GM12878 (cell line): ENCODE measurements around the gene FMNL2. TPM values are rescaled to one million over a fixed set of nuclear protein-coding genes. Genes with fewer than 3 reads are reported as not detected.

Experiments
- ATAC-seq: fragments of 200-7000 bp; cut with Tn5 transposase; 3 replicates; pipeline ENCODE4 v1.9.1; 2020; ENCODE audit warnings: mild to moderate bottlenecking, moderate library complexity
- BruUV-seq: library from RNA; stranded (reverse); fragments of 400-500 nt; replicated peaks from 2 replicates; lab custom pipeline; 2021; lab: Mats Ljungman, UMichigan
- CTCF ChIA-PET: fragments of 300-600 bp; sonication (Branson Sonifier 250); formaldehyde crosslinking; extraction: SDS; loops from one replicate; lab custom pipeline; 2021; ENCODE audit warnings: inconsistent platforms; lab: Yijun Ruan, JAX
- POLR2A ChIA-PET: fragments of 350-600 bp; formaldehyde crosslinking; extraction: SDS; loops from one replicate; lab custom pipeline; 2021; ENCODE audit warnings: inconsistent platforms; lab: Charles Lee
- RAD21 ChIA-PET: fragments of 300-600 bp; sonication (Branson Sonifier 250); formaldehyde crosslinking; loops from one replicate; lab custom pipeline; 2023; ENCODE audit warnings: antibody characterized with exemption; ENCODE audit not compliant: unreplicated experiment; lab: Charles Lee
- SMC1A ChIA-PET: fragments of 300-600 bp; sonication (Branson Sonifier 250); formaldehyde crosslinking; loops from one replicate; lab custom pipeline; 2023; ENCODE audit not compliant: unreplicated experiment, uncharacterized antibody; lab: Charles Lee
- DNase-seq: peaks from one replicate; pipeline ENCODE4 v3.0.0-alpha.2; 2011; ENCODE audit warnings: low read depth, low spot score
- FAIRE-seq: peaks from 3 replicates; lab custom pipeline; 2011; peaks lifted over from hg19 to GRCh38; lab: Jason Lieb, UNC
- H2AFZ ChIP-seq: 2 replicates; pipeline ENCODE4 v1.6.0; 2011; ENCODE audit warnings: low read depth, low read length, control low read depth; ENCODE audit not compliant: control insufficient read depth
- H3K27ac ChIP-seq: 2 replicates; pipeline ENCODE4 v1.5.1; 2011; ENCODE audit warnings: control low read depth; ENCODE audit not compliant: control insufficient read depth, insufficient read depth
- H3K27me3 ChIP-seq, 2 experiments: replicated peaks in 1 of 2; 2 replicates each; pipeline versions ENCODE4 v1.6.0 to v1.6.1; 2011; ENCODE audit warnings: low read length in 1 of 2; ENCODE audit not compliant: control insufficient read depth in 2 of 2, insufficient read depth in 2 of 2
- H3K36me3 ChIP-seq, 2 experiments: 2 replicates each; pipeline ENCODE4 v1.5.1; 2011; ENCODE audit warnings: low read length in 1 of 2; ENCODE audit not compliant: control insufficient read depth in 2 of 2, insufficient read depth in 2 of 2
- H3K4me1 ChIP-seq: 2 replicates; pipeline ENCODE4 v1.6.1; 2011; ENCODE audit warnings: mild to moderate bottlenecking, low read length, moderate library complexity, mixed read lengths; ENCODE audit not compliant: control insufficient read depth, insufficient read depth
- H3K4me2 ChIP-seq: 2 replicates; pipeline ENCODE4 v1.6.0; 2011; ENCODE audit warnings: control low read depth; ENCODE audit not compliant: control insufficient read depth, insufficient read depth
- H3K4me3 ChIP-seq: fragments of 200-600 bp; sonication (generic); 2 replicates; pipeline ENCODE4 v1.5.1; 2016
- H3K79me2 ChIP-seq: 2 replicates; pipeline ENCODE4 v1.6.0; 2011; ENCODE audit warnings: low read length; ENCODE audit not compliant: control insufficient read depth, insufficient read depth
- H3K9ac ChIP-seq: 2 replicates; pipeline ENCODE4 v1.8.0; 2011; ENCODE audit warnings: low read length, control low read depth, mixed read lengths; ENCODE audit not compliant: control insufficient read depth, insufficient read depth
- H3K9me3 ChIP-seq: replicated peaks from 3 replicates; pipeline ENCODE4 v1.5.1; 2011; ENCODE audit warnings: mild to moderate bottlenecking, low read length; ENCODE audit not compliant: control insufficient read depth, insufficient read depth
- H4K20me1 ChIP-seq: 2 replicates; pipeline ENCODE4 v1.6.0; 2011; ENCODE audit not compliant: control insufficient read depth, insufficient read depth
- BCL11A ChIP-seq: IDR thresholded peaks from 2 replicates; pipeline ENCODE4 v1.6.1; 2011; ENCODE audit warnings: low read depth, low read length
- BMI1 ChIP-seq: fragments of 450-650 bp; IDR thresholded peaks from 2 replicates; pipeline ENCODE4 v1.6.1; 2016; ENCODE audit warnings: mild to moderate bottlenecking, moderate library complexity, borderline replicate concordance
- HCFC1 ChIP-seq: fragments of 150-350 bp; IDR thresholded peaks from 2 replicates; pipeline ENCODE4 v1.6.1; 2014; ENCODE audit warnings: low read length
- IKZF2 ChIP-seq, 2 experiments: fragments of 450-650 bp; IDR thresholded peaks; 2 replicates each; pipeline ENCODE4 v1.6.1; 2017; ENCODE audit warnings: mild to moderate bottlenecking in 2 of 2, moderate library complexity in 2 of 2
- MAX ChIP-seq: IDR thresholded peaks from 2 replicates; pipeline ENCODE4 v1.6.1; 2012; ENCODE audit warnings: low read depth, low read length, improper control_type of control experiment
- MEF2A ChIP-seq: IDR thresholded peaks from 2 replicates; pipeline ENCODE4 v1.6.1; 2011; ENCODE audit warnings: low read depth, mild to moderate bottlenecking, low read length, moderate library complexity; ENCODE audit not compliant: insufficient read depth
- MEF2B ChIP-seq: fragments of 450-650 bp; IDR thresholded peaks from 2 replicates; pipeline ENCODE4 v1.6.1; 2018; ENCODE audit warnings: mild to moderate bottlenecking, moderate library complexity; ENCODE audit not compliant: partially characterized antibody, poor library complexity, severe bottlenecking
- NBN ChIP-seq: fragments of 450-650 bp; IDR thresholded peaks from 2 replicates; pipeline ENCODE4 v1.6.1; 2016
- NFXL1 ChIP-seq: fragments of 450-650 bp; IDR thresholded peaks from 2 replicates; pipeline ENCODE4 v1.6.1; 2017; ENCODE audit warnings: antibody characterized with exemption, mild to moderate bottlenecking, borderline replicate concordance
- POU2F2 ChIP-seq: IDR thresholded peaks from 3 replicates; pipeline ENCODE4 v1.6.1; 2011; ENCODE audit warnings: low read depth, mild to moderate bottlenecking, low read length, borderline replicate concordance
- RCOR1 ChIP-seq: conservative IDR thresholded peaks from 2 replicates; pipeline ENCODE4 v1.6.1; 2012; ENCODE audit warnings: low read depth, low read length, improper control_type of control experiment
- SRF ChIP-seq, 2 experiments: IDR thresholded peaks; 2 replicates each; pipeline ENCODE4 v1.6.1; 2011; ENCODE audit warnings: low read depth in 2 of 2, low read length in 2 of 2, mild to moderate bottlenecking in 1 of 2, moderate library complexity in 1 of 2
- USF2 ChIP-seq: IDR thresholded peaks from 2 replicates; pipeline ENCODE4 v1.6.1; 2011; ENCODE audit warnings: low read depth, low read length, improper control_type of control experiment, borderline replicate concordance
- in situ Hi-C: fragments of 300-500 bp; cut with MboI; formaldehyde crosslinking; loops from 9 replicates; pipeline ENCODE4 v1.14.3; 2018; ENCODE audit warnings: mixed read lengths
- intact Hi-C: fragments of 100-400 bp; cut with micrococcal nuclease; formaldehyde crosslinking; loops from one replicate; pipeline ENCODE4 v1.14.2; 2022; ENCODE audit not compliant: unreplicated experiment
- polyA plus RNA-seq, 11 experiments: library from polyadenylated mRNA; depleted of rRNA in 4 of 11; unstranded in 6 of 11; stranded (reverse) in 5 of 11; fragments of >200 nt; fragmentation: Nextera tagmentation in 4 of 11; fragmentation: Illumina TruSeq in 1 of 11; extraction: Ambion mirVana in 4 of 11; extraction: Trizol in 1 of 11; gene quantifications; 1 replicate in 1 of 11; 2 replicates in 10 of 11; pipeline versions ENCODE4 v1.2.1 to v1.2.3, GENCODE V29; 2011 to 2016; ENCODE audit warnings: inconsistent platforms in 2 of 11, missing spikeins in 2 of 11, low read depth in 1 of 11
- total RNA-seq, 4 experiments: library from RNA; depleted of rRNA in 3 of 4; stranded (reverse); fragments of >200 nt in 3 of 4; fragmentation: Illumina TruSeq in 1 of 4; extraction: Trizol in 1 of 4; gene quantifications; 2 replicates each; pipeline versions ENCODE4 v1.2.1 to v1.2.3, GENCODE V29; 2013 to 2021
- TF ChIP-seq, protein P1 (sequence below): fragments of 450-650 bp; IDR thresholded peaks from 2 replicates; pipeline ENCODE4 v1.6.1; 2017; ENCODE audit warnings: mild to moderate bottlenecking
- TF ChIP-seq, protein P2 (sequence below): fragments of 450-650 bp; formaldehyde crosslinking; IDR thresholded peaks from 2 replicates; pipeline ENCODE4 v1.4.0; 2022; ENCODE audit warnings: mild to moderate bottlenecking, moderate library complexity

FMNL2 gene
- total and polyA plus RNA-seq, 10 of the 15 experiments (the other 5 are each of a cell fraction or from before 2014, with no cell fraction given) = 0.13 to 9.9 (median 0.35) TPM

DNA sequence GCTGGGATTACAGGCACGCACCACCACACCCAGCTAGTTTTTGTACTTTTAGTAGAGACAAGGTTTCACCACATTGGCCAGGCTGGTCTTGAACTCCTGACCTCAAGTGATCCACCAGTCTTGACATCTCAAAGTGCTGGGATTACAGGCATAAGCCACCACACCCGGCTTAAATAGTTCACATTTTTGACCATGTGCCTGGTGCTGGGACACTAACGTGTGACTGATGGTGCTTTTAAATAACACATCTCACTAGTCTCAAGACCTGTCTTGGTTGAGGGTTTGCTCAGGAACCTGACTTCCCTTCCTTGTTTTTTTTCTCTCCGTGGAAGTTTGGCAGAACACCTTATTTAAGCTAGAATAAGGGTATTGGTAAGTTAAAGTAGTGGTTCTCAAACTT is 8.5 kb downstream of the FMNL2 start (continued):
- no peak for TF ChIP-seq RCOR1

DNA sequence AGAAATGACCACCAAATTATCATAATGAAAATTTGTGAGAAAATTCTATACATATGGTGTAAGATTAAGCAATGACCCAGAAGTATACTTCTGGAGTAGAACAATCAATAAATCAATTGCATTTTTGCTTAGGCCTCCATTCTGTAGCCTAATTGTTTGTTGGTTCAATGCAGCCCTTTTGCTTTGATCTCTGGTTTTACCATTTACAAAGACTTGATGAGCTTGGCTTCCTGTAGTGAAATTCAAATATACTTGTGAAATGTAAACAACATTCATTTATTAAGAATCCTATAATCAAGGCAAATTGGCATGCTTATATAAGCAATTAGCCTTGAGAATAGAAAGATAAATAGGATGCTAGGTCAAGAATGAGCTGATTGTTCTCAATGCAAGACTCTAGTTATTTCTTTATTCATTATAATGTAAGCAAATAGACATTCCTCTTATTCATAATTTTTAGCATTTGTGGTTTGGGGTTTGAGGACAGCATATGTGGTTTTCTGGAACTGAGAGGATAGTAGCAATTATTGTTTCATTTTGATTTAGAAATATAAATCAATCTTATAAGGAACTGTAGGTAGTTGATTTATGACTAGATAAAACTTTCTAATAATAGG is 9.7 kb downstream of the FMNL2 start:
- ChIA-PET RAD21 (no interaction called here), SMC1A (interaction anchor here (0.9 to 1.3 kb wide), 2 partner anchors 23 to 62 kb away, joined by 3 to 9 read pairs; no protein-coding TSS in a partner anchor), POLR2A (interaction anchor here (0.5 kb wide), 1 partner anchor 7 kb away, joined by 3 read pairs; no protein-coding TSS in a partner anchor), CTCF (interaction anchor here (1.7 kb wide), 1 partner anchor 155 kb away, joined by 3 read pairs; no protein-coding TSS in a partner anchor)
- H3K4me3 ChIP-seq = no peak overlapping the region
- H3K27ac ChIP-seq = no peak overlapping the region
- no peak overlapping the region for H3K9ac ChIP-seq
- no peaks in the 10 kb centered on the region for H3K4me1 ChIP-seq
- DNase-seq (no peak), FAIRE-seq (no peak), ATAC-seq (no peak)
- H4K20me1 ChIP-seq = no peaks in the 10 kb centered on the region
- no peaks in the 10 kb centered on the region for H3K9me3 ChIP-seq
- BruUV-seq = no TSS peak
- H3K36me3 ChIP-seq = no peaks in the 10 kb centered on the region
- intact Hi-C loops = no loop called here
- no peaks in the 10 kb centered on the region for H3K27me3 ChIP-seq
- TF ChIP-seq MAX (no peak), MEF2B (no peak), HCFC1 (no peak), NBN (no peak), USF2 (no peak), BCL11A (no peak), NFXL1 (no peak), POU2F2 (no peak), BMI1 (no peak), MEF2A (no peak), SRF (IDR thresholded peaks at IDR 0.05; ENCODE audit: low read depth in 2 of 2, low read length in 2 of 2) (no peak), IKZF2 (IDR thresholded peaks at IDR 0.05) (no peak)
- TF ChIP-seq, protein P1, sequence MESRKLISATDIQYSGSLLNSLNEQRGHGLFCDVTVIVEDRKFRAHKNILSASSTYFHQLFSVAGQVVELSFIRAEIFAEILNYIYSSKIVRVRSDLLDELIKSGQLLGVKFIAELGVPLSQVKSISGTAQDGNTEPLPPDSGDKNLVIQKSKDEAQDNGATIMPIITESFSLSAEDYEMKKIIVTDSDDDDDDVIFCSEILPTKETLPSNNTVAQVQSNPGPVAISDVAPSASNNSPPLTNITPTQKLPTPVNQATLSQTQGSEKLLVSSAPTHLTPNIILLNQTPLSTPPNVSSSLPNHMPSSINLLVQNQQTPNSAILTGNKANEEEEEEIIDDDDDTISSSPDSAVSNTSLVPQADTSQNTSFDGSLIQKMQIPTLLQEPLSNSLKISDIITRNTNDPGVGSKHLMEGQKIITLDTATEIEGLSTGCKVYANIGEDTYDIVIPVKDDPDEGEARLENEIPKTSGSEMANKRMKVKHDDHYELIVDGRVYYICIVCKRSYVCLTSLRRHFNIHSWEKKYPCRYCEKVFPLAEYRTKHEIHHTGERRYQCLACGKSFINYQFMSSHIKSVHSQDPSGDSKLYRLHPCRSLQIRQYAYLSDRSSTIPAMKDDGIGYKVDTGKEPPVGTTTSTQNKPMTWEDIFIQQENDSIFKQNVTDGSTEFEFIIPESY = no peak
- TF ChIP-seq, protein P2, sequence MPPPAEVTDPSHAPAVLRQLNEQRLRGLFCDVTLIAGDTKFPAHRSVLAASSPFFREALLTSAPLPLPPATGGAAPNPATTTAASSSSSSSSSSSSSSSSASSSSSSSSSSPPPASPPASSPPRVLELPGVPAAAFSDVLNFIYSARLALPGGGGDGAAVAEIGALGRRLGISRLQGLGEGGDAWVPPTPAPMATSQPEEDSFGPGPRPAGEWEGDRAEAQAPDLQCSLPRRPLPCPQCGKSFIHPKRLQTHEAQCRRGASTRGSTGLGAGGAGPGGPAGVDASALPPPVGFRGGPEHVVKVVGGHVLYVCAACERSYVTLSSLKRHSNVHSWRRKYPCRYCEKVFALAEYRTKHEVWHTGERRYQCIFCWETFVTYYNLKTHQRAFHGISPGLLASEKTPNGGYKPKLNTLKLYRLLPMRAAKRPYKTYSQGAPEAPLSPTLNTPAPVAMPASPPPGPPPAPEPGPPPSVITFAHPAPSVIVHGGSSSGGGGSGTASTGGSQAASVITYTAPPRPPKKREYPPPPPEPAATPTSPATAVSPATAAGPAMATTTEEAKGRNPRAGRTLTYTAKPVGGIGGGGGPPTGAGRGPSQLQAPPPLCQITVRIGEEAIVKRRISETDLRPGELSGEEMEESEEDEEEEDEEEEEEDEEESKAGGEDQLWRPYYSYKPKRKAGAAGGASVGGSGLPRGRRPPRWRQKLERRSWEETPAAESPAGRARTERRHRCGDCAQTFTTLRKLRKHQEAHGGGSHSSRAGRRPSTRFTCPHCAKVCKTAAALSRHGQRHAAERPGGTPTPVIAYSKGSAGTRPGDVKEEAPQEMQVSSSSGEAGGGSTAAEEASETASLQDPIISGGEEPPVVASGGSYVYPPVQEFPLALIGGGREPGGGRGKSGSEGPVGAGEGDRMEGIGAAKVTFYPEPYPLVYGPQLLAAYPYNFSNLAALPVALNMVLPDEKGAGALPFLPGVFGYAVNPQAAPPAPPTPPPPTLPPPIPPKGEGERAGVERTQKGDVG (CRISPR knock-in tag) = no peak
- no peak overlapping the region for H3K4me2 ChIP-seq
- in situ Hi-C loops = no loop called here
- H2AFZ ChIP-seq = no peak overlapping the region
- H3K79me2 ChIP-seq = no peaks in the 10 kb centered on the region; the same call in 1 of the 2 replicates
